Rectal smooth muscle tissue (tissue), 1 donor: Measurements from ENCODE around the gene MYH9.
A peak's percentile ranks its signal among the peaks of the same experiment; 100 is the strongest.

Experiments
- H3K27ac ChIP-seq: one replicate; pipeline ENCODE4 v1.7.0; 2013; ENCODE audit warnings: low read depth, low read length, inconsistent platforms
- H3K27me3 ChIP-seq: one replicate; pipeline ENCODE4 v1.7.0; 2013; ENCODE audit warnings: low read length; ENCODE audit not compliant: control insufficient read depth, insufficient read depth
- H3K36me3 ChIP-seq: one replicate; pipeline ENCODE4 v1.7.0; 2013; ENCODE audit warnings: low read length; ENCODE audit not compliant: control insufficient read depth, insufficient read depth
- H3K4me1 ChIP-seq: one replicate; pipeline ENCODE4 v1.7.0; 2013; ENCODE audit warnings: low read length; ENCODE audit not compliant: control insufficient read depth, insufficient read depth
- H3K4me3 ChIP-seq: one replicate; pipeline ENCODE4 v1.7.0; 2013; ENCODE audit warnings: low read length
- H3K9ac ChIP-seq: one replicate; pipeline ENCODE4 v1.7.0; 2013; ENCODE audit warnings: low read length

The MYH9 gene

DNA sequence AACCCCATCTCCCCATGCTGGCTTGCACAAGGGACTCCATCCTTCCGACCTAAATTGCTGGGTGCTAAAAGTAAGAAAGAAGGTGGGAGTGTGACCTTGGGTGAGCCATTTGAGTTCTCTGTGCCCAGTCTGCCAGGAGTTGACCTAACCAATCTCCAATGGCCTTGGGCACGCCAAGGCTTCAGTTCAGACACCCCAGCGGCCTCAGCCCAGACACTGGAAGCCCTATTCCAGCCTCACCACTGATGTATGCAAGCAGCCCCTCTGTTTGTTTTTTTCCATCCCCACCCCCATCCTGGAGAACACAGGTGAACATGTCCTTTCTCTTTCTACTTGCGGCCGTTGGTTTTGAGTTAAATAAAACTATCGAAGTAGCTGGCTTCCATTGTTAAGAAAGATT is 31.9 kb downstream of the MYH9 start:
- Histone ChIP-seq H3K27ac (peak overlapping the region; percentile 97), H3K4me1 (peaks cover 78% of the 10 kb centered on the region), H3K9ac (no peak overlapping the region), H3K36me3 (no peaks in the 10 kb centered on the region), H3K27me3 (no peaks in the 10 kb centered on the region), H3K4me3 (peak overlapping the region; percentile 40)

DNA sequence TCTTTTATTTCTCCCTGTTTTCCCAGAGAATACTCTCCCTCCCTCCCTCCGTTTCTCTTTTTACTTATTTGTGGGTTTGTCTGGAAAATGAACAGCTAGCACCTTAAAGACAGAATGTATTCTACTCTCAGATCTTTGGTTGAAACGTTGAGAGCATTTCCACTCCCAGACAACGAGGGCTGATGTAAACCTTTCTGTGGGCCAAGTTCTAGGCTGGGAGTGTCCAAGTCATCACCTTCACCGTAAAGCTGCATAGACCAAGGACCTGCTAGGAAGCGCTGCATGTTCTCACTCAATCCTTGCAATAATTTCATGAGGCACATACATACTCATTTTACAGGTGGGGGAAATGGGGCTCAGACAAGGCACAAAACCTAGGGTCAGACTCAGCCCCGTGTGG is 32.4 kb downstream of the MYH9 start:
- H3K27ac ChIP-seq, result peak overlapping the region; percentile 97
- no peaks in the 10 kb centered on the region for H3K36me3 ChIP-seq
- H3K9ac ChIP-seq, result no peak overlapping the region
- H3K4me1 ChIP-seq, result peaks cover 80% of the 10 kb centered on the region
- H3K27me3 ChIP-seq, result no peaks in the 10 kb centered on the region
- peak overlapping the region; percentile 40 for H3K4me3 ChIP-seq

DNA sequence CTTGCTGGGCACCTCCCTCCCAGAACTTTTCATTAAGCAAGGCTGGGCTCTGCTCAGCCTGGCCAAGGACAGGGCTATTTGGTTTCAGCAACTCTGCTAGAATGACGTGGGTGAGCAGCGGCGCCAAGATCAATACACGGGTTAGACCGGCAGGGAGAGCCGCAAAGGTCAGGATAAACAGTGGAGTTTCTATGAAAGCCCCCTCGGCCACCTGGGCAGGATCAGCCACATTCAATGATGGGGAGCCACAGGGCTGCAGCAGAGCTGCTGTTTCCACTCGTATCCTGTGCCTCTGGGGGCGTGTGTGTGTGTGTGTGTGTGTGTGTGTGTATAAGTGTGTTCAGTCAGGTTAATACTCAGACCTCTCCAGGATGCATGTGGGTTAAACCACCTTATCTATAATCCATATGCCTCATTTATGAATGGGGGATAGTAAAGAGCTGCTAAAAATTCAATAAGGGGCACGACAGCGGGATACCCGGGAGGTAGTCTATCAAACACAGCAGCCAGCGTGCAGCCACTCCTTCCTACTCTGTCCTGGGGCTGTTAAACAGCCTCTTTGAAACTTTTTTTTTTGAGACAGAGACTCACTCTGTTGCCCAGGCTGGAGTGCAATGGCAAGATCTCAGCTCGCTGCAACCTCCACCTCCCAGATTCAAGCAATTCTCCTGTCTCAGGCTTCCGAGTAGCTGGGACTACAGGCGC is 34.8 kb downstream of the MYH9 start:
- Histone ChIP-seq H3K4me1 (peaks cover 66% of the 10 kb centered on the region), H3K27me3 (no peaks in the 10 kb centered on the region), H3K36me3 (peaks cover 2% of the 10 kb centered on the region), H3K4me3 (no peak overlapping the region), H3K27ac (peak overlapping the region; percentile 97), H3K9ac (no peak overlapping the region)

DNA sequence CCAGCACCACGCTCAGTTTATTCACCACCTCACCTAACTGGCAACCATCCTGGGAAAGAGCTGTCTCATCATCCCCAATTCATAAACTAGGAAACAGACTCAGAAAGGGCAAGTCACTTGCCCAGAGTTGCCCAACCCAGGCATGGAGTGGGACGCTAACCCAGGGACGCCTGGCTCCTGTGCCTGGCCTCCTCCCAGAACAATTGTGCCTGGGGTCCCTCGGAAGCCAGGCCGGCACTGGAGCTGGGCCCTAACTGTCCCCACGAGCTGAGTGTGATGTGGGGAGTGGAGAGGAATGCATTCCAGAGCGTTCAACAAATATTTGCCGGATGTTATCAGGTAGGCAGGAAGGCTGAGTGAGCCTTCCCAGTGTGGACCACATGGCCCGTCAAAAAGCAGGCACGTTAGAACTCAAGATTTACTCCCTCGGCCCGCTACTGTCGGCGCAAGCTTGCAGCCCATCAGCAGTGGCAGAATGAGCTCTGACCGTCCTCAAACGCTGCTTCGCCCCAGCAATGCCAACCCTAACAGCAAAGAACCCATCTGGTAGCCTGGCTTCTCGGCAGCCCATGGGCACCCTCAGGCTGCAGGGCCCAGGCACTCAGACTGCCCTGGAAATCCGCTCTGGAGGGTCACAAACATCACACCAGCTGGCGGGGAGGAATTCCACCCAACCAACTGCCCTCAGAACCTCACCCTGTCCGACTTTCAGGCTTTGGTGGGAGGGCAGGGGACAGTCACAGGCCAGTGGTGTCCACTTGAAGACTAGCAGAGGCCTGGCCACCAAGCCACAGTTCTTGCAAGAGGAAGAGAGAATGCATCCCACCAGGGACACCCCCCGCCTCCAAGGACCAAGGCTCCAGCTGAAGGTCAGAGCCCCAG is 35.6 kb downstream of the MYH9 start:
- Histone ChIP-seq H3K9ac (peak overlapping the region; percentile 12), H3K36me3 (peaks cover 7% of the 10 kb centered on the region), H3K4me3 (peak overlapping the region; percentile 7), H3K27ac (peak overlapping the region; percentile 97), H3K27me3 (no peaks in the 10 kb centered on the region), H3K4me1 (peaks cover 59% of the 10 kb centered on the region)

DNA sequence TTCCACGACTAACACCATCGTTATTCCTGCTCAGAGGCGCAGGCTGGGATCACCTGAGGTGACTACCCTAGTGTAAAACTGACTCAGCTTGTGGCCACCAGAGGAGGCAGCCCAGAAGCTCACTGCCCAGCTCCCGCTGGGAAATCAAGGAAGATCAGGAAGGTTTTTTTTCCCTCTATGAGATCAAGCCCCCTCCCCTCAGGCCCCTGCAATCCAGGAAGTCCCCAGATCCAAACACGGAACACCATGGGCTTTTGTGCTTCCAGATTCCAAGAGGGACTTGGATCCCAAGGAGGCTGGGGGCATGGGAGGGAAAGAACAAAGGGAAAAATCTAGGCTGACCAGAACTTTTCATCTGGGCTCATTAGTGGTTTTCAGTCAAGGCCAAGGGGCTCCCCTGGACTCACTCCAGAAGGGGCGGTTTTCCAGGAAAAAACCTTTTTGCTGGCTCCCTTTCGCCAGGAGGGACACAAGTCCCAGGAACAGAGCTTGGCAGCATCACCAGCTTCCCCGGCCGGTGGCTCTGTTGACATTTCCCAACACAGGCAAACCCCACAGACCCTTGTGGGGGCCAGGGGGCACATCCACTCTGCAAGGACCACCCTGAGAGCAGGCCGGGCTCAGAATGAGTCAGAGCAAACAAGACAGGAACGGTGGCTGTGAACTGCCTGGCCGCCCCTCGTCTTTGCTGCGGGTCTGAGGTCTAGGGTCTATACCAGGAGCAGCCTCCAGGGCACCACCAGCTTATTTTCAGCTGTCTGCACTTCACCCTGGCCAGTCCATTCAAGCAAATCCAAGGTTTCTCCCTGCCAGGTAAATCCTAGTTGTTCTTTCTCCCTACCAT is 36.8 kb downstream of the MYH9 start:
- Histone ChIP-seq H3K36me3 (peaks cover 16% of the 10 kb centered on the region), H3K9ac (no peak overlapping the region), H3K27ac (peak overlapping the region; percentile 97), H3K4me1 (peaks cover 53% of the 10 kb centered on the region), H3K4me3 (peak overlapping the region; percentile 16), H3K27me3 (no peaks in the 10 kb centered on the region)

DNA sequence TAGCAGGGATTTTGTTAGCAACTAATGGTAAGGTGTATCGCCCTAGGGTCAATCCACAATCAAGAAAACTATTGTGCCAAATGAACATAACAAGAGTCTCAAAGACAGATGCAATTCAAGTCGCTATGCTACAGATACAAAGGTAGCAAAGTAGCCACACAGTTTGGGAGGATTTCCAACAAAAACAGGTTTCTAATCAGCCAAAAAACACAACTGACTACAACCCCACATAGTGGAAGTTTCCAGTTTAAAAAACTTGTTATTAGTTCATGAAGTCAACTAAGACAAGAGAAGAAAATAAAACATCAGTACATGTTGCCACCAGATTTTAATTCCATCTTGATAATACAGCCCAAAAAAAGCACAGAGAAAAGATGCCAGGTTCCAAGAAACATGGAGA is 38.0 kb downstream of the MYH9 start:
- Histone ChIP-seq H3K4me1 (peaks cover 43% of the 10 kb centered on the region), H3K36me3 (peaks cover 16% of the 10 kb centered on the region), H3K9ac (no peak overlapping the region), H3K27me3 (no peaks in the 10 kb centered on the region), H3K27ac (peak overlapping the region; percentile 97), H3K4me3 (no peak overlapping the region)

DNA sequence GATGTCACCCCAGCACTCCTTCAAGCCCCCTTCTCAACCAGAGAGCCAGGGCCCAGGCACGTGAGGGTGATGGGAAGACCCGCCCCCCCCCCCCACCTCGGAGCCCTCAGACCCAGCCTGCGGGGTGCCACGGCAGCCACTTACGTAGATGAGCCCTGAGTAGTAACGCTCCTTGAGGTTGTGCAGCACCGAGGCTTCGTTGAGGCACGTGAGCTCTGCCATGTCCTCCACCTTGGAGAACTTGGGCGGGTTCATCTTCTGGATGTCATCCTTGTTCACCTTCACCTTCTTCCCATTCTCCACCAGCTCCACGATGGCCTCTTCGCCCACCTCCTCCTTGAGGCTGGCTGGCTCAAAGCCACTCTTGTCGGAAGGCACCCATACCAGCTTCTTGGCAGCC is 39.0 kb downstream of the MYH9 start:
- no peak overlapping the region for H3K4me3 ChIP-seq
- H3K9ac ChIP-seq, result no peak overlapping the region
- H3K36me3 ChIP-seq, result peaks cover 16% of the 10 kb centered on the region
- no peaks in the 10 kb centered on the region for H3K27me3 ChIP-seq
- H3K4me1 ChIP-seq, result peaks cover 49% of the 10 kb centered on the region
- H3K27ac ChIP-seq, result peak overlapping the region; percentile 97

DNA sequence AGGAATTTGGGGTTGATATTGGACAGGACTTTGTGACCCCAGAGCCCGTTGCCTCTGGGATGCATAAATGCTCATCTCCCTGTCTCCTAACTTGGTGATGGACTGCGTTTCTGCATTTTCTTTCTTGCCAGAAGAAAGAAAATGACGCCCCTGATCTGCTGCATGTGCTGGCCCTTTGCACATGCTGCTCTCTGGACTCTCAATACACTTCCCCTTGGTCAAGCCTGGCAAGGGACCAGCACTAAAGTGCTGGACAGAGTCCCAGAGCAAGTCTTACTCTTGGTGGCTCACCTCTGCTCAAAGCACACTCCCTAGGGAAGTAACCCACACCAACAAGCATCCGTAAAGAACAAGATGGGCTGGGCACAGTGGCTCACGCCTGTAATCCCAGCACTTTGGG is 40.7 kb downstream of the MYH9 start:
- H3K27me3 ChIP-seq, result no peaks in the 10 kb centered on the region
- H3K4me1 ChIP-seq, result peaks cover 50% of the 10 kb centered on the region
- peak overlapping the region; percentile 47 for H3K27ac ChIP-seq
- H3K9ac ChIP-seq, result no peak overlapping the region
- H3K36me3 ChIP-seq, result peaks cover 25% of the 10 kb centered on the region
- no peak overlapping the region for H3K4me3 ChIP-seq

DNA sequence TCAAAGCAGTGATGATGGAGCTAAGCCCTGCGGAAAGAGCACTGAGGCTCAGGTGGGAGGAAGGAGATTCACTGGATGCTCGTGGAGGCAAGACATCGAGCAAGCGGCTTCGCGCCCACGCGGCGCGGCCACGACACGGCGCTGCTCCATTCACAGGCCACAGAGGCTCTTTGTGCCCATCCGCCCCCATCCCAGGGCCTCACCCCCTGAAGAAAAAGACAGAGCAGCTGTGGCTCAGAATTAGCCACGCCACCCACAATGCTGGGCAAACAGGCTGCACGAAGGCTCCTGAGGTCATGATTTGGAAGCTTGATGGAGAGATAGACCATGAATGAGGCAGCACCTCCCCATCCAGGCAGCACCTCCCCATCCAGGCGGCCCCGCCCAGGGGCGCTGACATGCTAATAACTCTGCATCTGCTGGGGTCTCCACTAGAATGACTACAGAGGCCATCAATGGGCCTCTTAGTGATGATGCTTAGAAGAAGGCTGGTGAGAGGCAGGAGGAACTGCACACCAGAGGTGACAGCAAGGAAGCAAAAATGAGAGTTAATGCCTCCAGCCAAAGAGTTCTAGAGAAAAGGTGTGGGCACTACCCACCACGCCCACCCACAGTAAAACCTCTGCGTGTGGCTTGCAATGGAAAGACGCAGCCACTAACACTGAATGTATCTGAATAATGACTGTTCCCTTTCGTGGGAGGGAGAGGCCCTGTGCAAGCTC is 43.5 kb downstream of the MYH9 start:
- H3K4me3 ChIP-seq, result no peak overlapping the region
- H3K27me3 ChIP-seq, result no peaks in the 10 kb centered on the region
- H3K4me1 ChIP-seq, result peaks cover 57% of the 10 kb centered on the region
- peak overlapping the region; percentile 79 for H3K27ac ChIP-seq
- no peak overlapping the region for H3K9ac ChIP-seq
- H3K36me3 ChIP-seq, result peaks cover 43% of the 10 kb centered on the region

DNA sequence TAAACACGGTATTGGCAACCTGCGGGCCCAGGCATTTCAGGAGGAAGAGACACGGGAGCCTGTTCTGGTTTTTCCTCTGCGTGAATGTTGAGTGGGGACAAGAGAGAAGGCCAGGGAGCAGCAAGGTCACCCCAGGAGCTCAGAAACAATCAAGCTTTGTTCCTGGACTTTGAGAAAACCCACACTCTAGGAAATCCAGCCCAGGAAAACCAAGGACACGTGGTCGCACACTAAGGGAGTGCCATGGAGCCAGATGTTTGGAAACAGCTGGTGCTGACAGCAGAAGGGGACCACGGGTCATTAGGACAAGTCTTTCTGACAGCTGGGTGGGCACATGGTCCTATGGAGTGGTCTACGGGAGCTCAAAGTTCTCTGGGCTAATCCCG is 44.1 kb downstream of the MYH9 start:
- peaks cover 49% of the 10 kb centered on the region for H3K36me3 ChIP-seq

DNA sequence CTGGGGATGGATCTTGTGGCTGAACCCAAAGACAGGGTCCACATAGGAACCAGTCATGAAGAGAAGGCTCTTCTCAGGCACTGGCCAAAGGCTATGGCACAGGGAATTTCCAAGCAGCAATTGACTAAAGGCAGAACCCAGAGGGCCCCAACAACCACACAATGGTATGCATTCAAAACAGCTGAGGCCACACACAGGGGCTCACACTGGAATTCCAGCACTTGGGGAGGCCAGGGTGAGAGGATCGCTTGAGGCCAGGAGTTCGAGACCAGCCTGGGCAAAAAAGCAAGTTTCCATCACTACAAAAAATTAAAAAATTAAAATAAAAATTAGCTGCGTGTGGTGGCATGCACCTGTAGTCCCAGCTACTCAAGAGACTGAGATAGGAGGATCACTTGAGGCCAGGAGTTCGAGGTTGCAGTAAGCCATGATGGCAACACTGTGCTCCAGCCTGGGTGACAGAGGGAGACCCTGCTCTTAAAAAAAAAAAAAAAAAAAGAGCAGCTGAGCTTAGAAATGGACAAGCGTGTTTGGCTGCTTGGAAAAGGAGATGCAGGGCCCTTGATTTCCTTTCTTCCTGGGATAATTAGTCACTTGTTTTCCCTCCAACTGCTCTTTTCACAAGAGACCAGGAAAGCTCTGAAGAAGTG is 44.6 kb downstream of the MYH9 start:
- Histone ChIP-seq H3K9ac (no peak overlapping the region), H3K27me3 (no peaks in the 10 kb centered on the region), H3K27ac (peak overlapping the region; percentile 79), H3K4me1 (peaks cover 61% of the 10 kb centered on the region), H3K36me3 (peaks cover 49% of the 10 kb centered on the region), H3K4me3 (no peak overlapping the region)

More for the DNA sequence above, 44.1 kb downstream of the MYH9 start:
- Histone ChIP-seq H3K27ac (peak overlapping the region; percentile 79), H3K27me3 (no peaks in the 10 kb centered on the region), H3K4me3 (no peak overlapping the region), H3K9ac (no peak overlapping the region), H3K4me1 (peaks cover 58% of the 10 kb centered on the region)
